GM23248 (cell line): ENCODE data around the gene PRSS56. TPM values are rescaled to one million over a fixed set of nuclear protein-coding genes. Genes with fewer than 3 reads are reported as not detected.
A peak's percentile ranks its signal among the peaks of the same experiment; 100 is the strongest.

ENCODE experiments used
- DNase-seq: peaks from one replicate; pipeline ENCODE4 v3.0.0-alpha.2; 2015
- H2AFZ ChIP-seq: fragments of 200-600 bp; sonication (generic); 2 replicates; pipeline ENCODE4 v1.6.1; 2016; ENCODE audit warnings: antibody characterized with exemption
- H3F3A ChIP-seq: fragments of 200-600 bp; sonication (generic); 2 replicates; pipeline ENCODE4 v1.6.1; 2016; ENCODE audit warnings: mild to moderate bottlenecking, antibody characterized with exemption, mixed run types; ENCODE audit not compliant: insufficient read depth
- H3K27ac ChIP-seq: fragments of 200-600 bp; sonication (generic); 2 replicates; pipeline ENCODE4 v1.5.1; 2016; ENCODE audit warnings: mild to moderate bottlenecking
- H3K27me3 ChIP-seq: fragments of 200-600 bp; sonication (generic); replicated peaks from 2 replicates; pipeline ENCODE4 v1.6.1; 2016; ENCODE audit warnings: mild to moderate bottlenecking; ENCODE audit not compliant: insufficient read depth
- H3K36me3 ChIP-seq: fragments of 200-600 bp; sonication (generic); 2 replicates; pipeline ENCODE4 v1.6.1; 2016; ENCODE audit warnings: low read depth, mild to moderate bottlenecking
- H3K4me1 ChIP-seq: fragments of 200-600 bp; sonication (generic); 2 replicates; pipeline ENCODE4 v1.6.1; 2016; ENCODE audit warnings: mild to moderate bottlenecking; ENCODE audit not compliant: insufficient read depth
- H3K4me2 ChIP-seq: fragments of 200-600 bp; sonication (generic); one replicate; pipeline ENCODE4 v1.6.1; 2016; ENCODE audit warnings: mild to moderate bottlenecking; ENCODE audit not compliant: unreplicated experiment
- H3K4me3 ChIP-seq: fragments of 200-600 bp; sonication (generic); 2 replicates; pipeline ENCODE4 v1.5.1; 2016; ENCODE audit warnings: mild to moderate bottlenecking
- H3K79me2 ChIP-seq: fragments of 200-600 bp; sonication (generic); 2 replicates; pipeline ENCODE4 v1.6.1; 2016; ENCODE audit warnings: mild to moderate bottlenecking; ENCODE audit not compliant: insufficient read depth
- H3K9ac ChIP-seq: fragments of 200-600 bp; sonication (generic); 2 replicates; pipeline ENCODE4 v1.6.1; 2016; ENCODE audit warnings: mild to moderate bottlenecking
- H3K9me2 ChIP-seq: fragments of 200-600 bp; sonication (generic); 2 replicates; pipeline ENCODE4 v1.6.1; 2016; ENCODE audit warnings: mixed run types, mild to moderate bottlenecking, moderate library complexity; ENCODE audit not compliant: insufficient read depth
- H3K9me3 ChIP-seq: fragments of 200-600 bp; sonication (generic); one replicate; pipeline ENCODE4 v1.6.1; 2017; ENCODE audit warnings: low read depth
- H4K20me1 ChIP-seq: fragments of 200-600 bp; sonication (generic); 2 replicates; pipeline ENCODE4 v1.6.0; 2016; ENCODE audit not compliant: insufficient read depth
- EZH2 ChIP-seq: fragments of 200-600 bp; sonication (generic); IDR thresholded peaks from 2 replicates; pipeline ENCODE4 v1.6.1; 2018; ENCODE audit warnings: antibody characterized with exemption, mild to moderate bottlenecking; ENCODE audit not compliant: insufficient read depth, poor library complexity, severe bottlenecking
- EZH2phosphoT487 ChIP-seq: fragments of 200-600 bp; sonication (generic); IDR thresholded peaks from 2 replicates; pipeline ENCODE4 v1.6.1; 2018; ENCODE audit warnings: antibody characterized with exemption, moderate library complexity, mild to moderate bottlenecking, low read depth; ENCODE audit not compliant: insufficient read depth
- WGBS, 2 experiments: methylation state at CpG; one replicate each; pipeline ENCODE4 v1.1.6; 2015 to 2017; ENCODE audit warnings: low lambda C conversion rate in 2 of 2, low coverage in 1 of 2; ENCODE audit errors: missing lambda C conversion rate in 2 of 2; 5-methylcytosine and 5-hydroxymethylcytosine counted together
- in situ Hi-C: fragments of 300-500 bp; cut with MboI; formaldehyde crosslinking; loops from 2 replicates; pipeline ENCODE4 v1.15.0; 2020
- polyA plus RNA-seq: library from polyadenylated mRNA; unstranded; fragments of >200 nt; fragmentation: Nextera tagmentation; extraction: Ambion mirVana; gene quantifications from 2 replicates; pipeline ENCODE4 v1.2.1, GENCODE V29; 2016
- total RNA-seq: library from RNA; depleted of rRNA; stranded (reverse); fragments of >200 nt; shearing (Covaris generic); gene quantifications from 2 replicates; pipeline ENCODE4 v1.2.3, GENCODE V29; 2014

PRSS56 gene
- total and polyA plus RNA-seq, 2 experiments from 2014 or later: not detected

- peak overlapping the region; percentile 100 for H3K27ac ChIP-seq
- H3K4me2 ChIP-seq: peak overlapping the region; percentile 94
- peak overlapping the region; percentile 87 for H2AFZ ChIP-seq
- peaks cover 82% of the 10 kb centered on the region for H3K79me2 ChIP-seq
- no peak for TF ChIP-seq EZH2
- no peak for TF ChIP-seq EZH2phosphoT487
- no peaks in the 10 kb centered on the region for H3K9me3 ChIP-seq
- WGBS, 2 experiments: 31 to 32% methylated on average over 21 of the region's 21 CpGs
- H3K27me3 ChIP-seq: no peaks in the 10 kb centered on the region
- peaks cover 13% of the 10 kb centered on the region for H3K36me3 ChIP-seq
- H3K4me1 ChIP-seq: peaks cover 7% of the 10 kb centered on the region
- H3F3A ChIP-seq: 0 out of 2 replicates have a peak, but pooled peaks cover 9% of the 10 kb centered on the region
- peak overlapping the region; percentile 89 for H3K4me3 ChIP-seq
- in situ Hi-C loops: loop anchor here (25.0 kb wide), 1 partner anchor 638 kb away; no protein-coding TSS in a partner anchor
- H4K20me1 ChIP-seq: no peaks in the 10 kb centered on the region; the same call in none of the 2 replicates
- peak overlapping the region; percentile 100 for H3K9ac ChIP-seq
- DNase-seq: no peak
- no peaks in the 10 kb centered on the region for H3K9me2 ChIP-seq
These were observed 29.6 kb downstream of the PRSS56 start for GRCh38 chr2:232549655-232550353.

GRCh38 chr2:232550354-232551249 is 30.4 kb downstream of the PRSS56 start, which contains the start of the genes EIF4E2 and TIGD1:
TSS of gene EIF4E2 (plus strand) at chr2:232550689. CDS start at chr2:232550725, 36 bp downstream.
TSS of gene TIGD1 (minus strand) at chr2:232550557. CDS start at chr2:232549882, 675 bp downstream.
- H3K9ac ChIP-seq: peak within 1 kb of the TSS; percentile 100
- no peaks in the 10 kb centered on the region for H3K27me3 ChIP-seq
- in situ Hi-C loops: no loop called here
- H3K4me1 ChIP-seq: peaks cover 7% of the 10 kb centered on the region
- 1% methylated on average over 41 to 52 of the region's 81 CpGs for WGBS, 2 experiments
- peak within 1 kb of the TSS; percentile 89 for H3K4me3 ChIP-seq
- H3F3A ChIP-seq: 0 out of 2 replicates have a peak, but pooled peaks cover 9% of the 10 kb centered on the region
- no peaks in the 10 kb centered on the region for H3K9me2 ChIP-seq
- peak; percentile 97 for DNase-seq
- H3K79me2 ChIP-seq: peaks cover 90% of the 10 kb centered on the region
- H4K20me1 ChIP-seq: peaks cover 5% of the 10 kb centered on the region
- H3K9me3 ChIP-seq: no peaks in the 10 kb centered on the region
- peak within 1 kb of the TSS; percentile 94 for H3K4me2 ChIP-seq
- H2AFZ ChIP-seq: peak within 1 kb of the TSS; percentile 87
- peaks cover 13% of the 10 kb centered on the region for H3K36me3 ChIP-seq
- H3K27ac ChIP-seq: peak within 1 kb of the TSS; percentile 100
- no peak for TF ChIP-seq EZH2
- TF ChIP-seq EZH2phosphoT487: no peak

- in situ Hi-C loops: no loop called here
- Histone ChIP-seq H3K27ac (peak overlapping the region; percentile 100), H3K4me1 (peaks cover 7% of the 10 kb centered on the region), H4K20me1 (peaks cover 5% of the 10 kb centered on the region), H3K4me3 (peak overlapping the region; percentile 89), H3K9me2 (no peaks in the 10 kb centered on the region), H3K4me2 (peak overlapping the region; percentile 91), H3K79me2 (peaks cover 96% of the 10 kb centered on the region), H2AFZ (peak overlapping the region; percentile 87; the same call in 1 of the 2 replicates), H3K27me3 (no peaks in the 10 kb centered on the region), H3F3A (0 out of 2 replicates have a peak, but pooled peaks cover 9% of the 10 kb centered on the region), H3K36me3 (peaks cover 13% of the 10 kb centered on the region), H3K9me3 (no peaks in the 10 kb centered on the region), H3K9ac (peak overlapping the region; percentile 100)
- 2 to 5% methylated on average over 7 of the region's 7 CpGs for WGBS, 2 experiments
- TF ChIP-seq EZH2: no peak
- DNase-seq: no peak
These were observed 31.1 kb downstream of the PRSS56 start for GRCh38 chr2:232551250-232551638.

DNA sequence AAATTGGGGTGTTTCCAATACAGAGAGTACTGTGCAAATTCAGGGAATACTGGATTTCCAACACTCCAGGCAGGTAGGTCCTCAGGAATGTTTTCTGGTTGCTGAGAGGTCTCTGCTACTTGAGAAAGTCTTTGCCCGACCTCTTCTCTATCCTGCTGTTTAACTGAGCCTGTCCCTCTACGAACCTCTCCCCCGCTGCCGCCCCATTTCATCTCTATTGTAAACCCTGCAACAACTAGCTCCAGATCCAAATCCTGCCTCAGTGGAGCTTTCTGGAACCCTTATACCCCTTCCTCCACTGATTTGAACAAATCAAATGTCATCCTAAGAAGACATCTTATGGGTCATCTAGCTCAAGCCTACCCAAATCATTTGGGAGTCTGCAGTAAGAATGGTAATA is 31.6 kb downstream of the PRSS56 start:
- Histone ChIP-seq H3K79me2 (peaks cover 96% of the 10 kb centered on the region), H3F3A (0 out of 2 replicates have a peak, but pooled peaks cover 9% of the 10 kb centered on the region), H3K27me3 (no peaks in the 10 kb centered on the region), H3K27ac (peak overlapping the region; percentile 100), H3K9me2 (no peaks in the 10 kb centered on the region), H3K4me3 (peak overlapping the region; percentile 89), H3K4me1 (peaks cover 7% of the 10 kb centered on the region), H2AFZ (no peak overlapping the region), H4K20me1 (peaks cover 5% of the 10 kb centered on the region), H3K36me3 (peaks cover 13% of the 10 kb centered on the region), H3K9me3 (no peaks in the 10 kb centered on the region), H3K9ac (peak overlapping the region; percentile 100), H3K4me2 (peak overlapping the region; percentile 91)
- no peak for DNase-seq
- in situ Hi-C loops: no loop called here
- TF ChIP-seq EZH2 (no peak), EZH2phosphoT487 (no peak)
- 86% methylated on average over 4 of the region's 4 CpGs for WGBS, 2 experiments
